Smooth muscle cell (in vitro differentiated cells): Measurements from ENCODE around the gene ATAD3C. TPM values are rescaled to one million over a fixed set of nuclear protein-coding genes. Genes with fewer than 3 reads are reported as not detected.
"Not testable (repeated sequence)": the region's sequence is repeated elsewhere in the genome, so short reads cannot be mapped to it uniquely, and the experiment has no call there.

Experiments
- DNase-seq: peaks from one replicate; lab custom pipeline; 2025; ENCODE audit not compliant: unreplicated experiment; lab: John Stamatoyannopoulos, UW
- H2AFZ ChIP-seq: fragments of 200-600 bp; sonication (generic); 2 replicates; pipeline ENCODE4 v1.6.0; 2016; ENCODE audit warnings: antibody characterized with exemption, low read depth, mild to moderate bottlenecking
- H3F3A ChIP-seq: fragments of 200-600 bp; sonication (generic); 2 replicates; pipeline ENCODE4 v1.6.0; 2017; ENCODE audit warnings: antibody characterized with exemption, low read depth
- H3K27ac ChIP-seq: fragments of 200-600 bp; sonication (generic); 2 replicates; pipeline ENCODE4 v1.5.1; 2016; ENCODE audit warnings: low read depth, mild to moderate bottlenecking
- H3K27me3 ChIP-seq: fragments of 200-600 bp; sonication (generic); 2 replicates; pipeline ENCODE4 v1.6.1; 2016; ENCODE audit warnings: low read depth, mild to moderate bottlenecking
- H3K36me3 ChIP-seq: fragments of 200-600 bp; sonication (generic); 2 replicates; pipeline ENCODE4 v1.5.1; 2016; ENCODE audit warnings: low read depth
- H3K4me1 ChIP-seq: fragments of 200-600 bp; sonication (generic); 2 replicates; pipeline ENCODE4 v1.5.1; 2016; ENCODE audit warnings: low read depth
- H3K4me2 ChIP-seq: fragments of 200-600 bp; sonication (generic); 2 replicates; pipeline ENCODE4 v1.6.0; 2016; ENCODE audit warnings: mild to moderate bottlenecking
- H3K4me3 ChIP-seq: fragments of 200-600 bp; sonication (generic); 2 replicates; pipeline ENCODE4 v1.5.1; 2016; ENCODE audit warnings: mild to moderate bottlenecking
- H3K79me2 ChIP-seq: fragments of 200-600 bp; sonication (generic); 2 replicates; pipeline ENCODE4 v1.6.0; 2016; ENCODE audit warnings: low read depth, mild to moderate bottlenecking
- H3K9ac ChIP-seq: fragments of 200-600 bp; sonication (generic); 2 replicates; pipeline ENCODE4 v1.6.0; 2016; ENCODE audit warnings: low read depth
- H3K9me3 ChIP-seq: fragments of 200-600 bp; sonication (generic); replicated peaks from 2 replicates; pipeline ENCODE4 v1.5.1; 2016; ENCODE audit warnings: low read depth
- H4K20me1 ChIP-seq: fragments of 200-600 bp; sonication (generic); 2 replicates; pipeline ENCODE4 v1.6.0; 2016; ENCODE audit warnings: low read depth
- WGBS: methylation state at CpG from one replicate; pipeline ENCODE4 v1.1.7; 2016; ENCODE audit warnings: low lambda C conversion rate; 5-methylcytosine and 5-hydroxymethylcytosine counted together
- polyA plus RNA-seq: library from polyadenylated mRNA; unstranded; fragments of >200 nt; fragmentation: Nextera tagmentation; extraction: Ambion mirVana; gene quantifications from 2 replicates; pipeline ENCODE4 v1.2.1, GENCODE V29; 2016
- total RNA-seq: library from RNA; depleted of rRNA; stranded (reverse); fragments of >200 nt; gene quantifications from 2 replicates; pipeline ENCODE4 v1.2.3, GENCODE V29; 2014
- TF ChIP-seq, protein P1 (sequence below): fragments of 200-600 bp; sonication (generic); IDR thresholded peaks from 2 replicates; pipeline ENCODE4 v1.5.1; 2017; ENCODE audit warnings: borderline replicate concordance, mild to moderate bottlenecking, antibody characterized with exemption; ENCODE audit not compliant: insufficient read depth, poor library complexity, severe bottlenecking

Gene ATAD3C
- total and polyA plus RNA-seq, 2 experiments from 2014 or later, result 0.09 to 0.86 TPM

DNA sequence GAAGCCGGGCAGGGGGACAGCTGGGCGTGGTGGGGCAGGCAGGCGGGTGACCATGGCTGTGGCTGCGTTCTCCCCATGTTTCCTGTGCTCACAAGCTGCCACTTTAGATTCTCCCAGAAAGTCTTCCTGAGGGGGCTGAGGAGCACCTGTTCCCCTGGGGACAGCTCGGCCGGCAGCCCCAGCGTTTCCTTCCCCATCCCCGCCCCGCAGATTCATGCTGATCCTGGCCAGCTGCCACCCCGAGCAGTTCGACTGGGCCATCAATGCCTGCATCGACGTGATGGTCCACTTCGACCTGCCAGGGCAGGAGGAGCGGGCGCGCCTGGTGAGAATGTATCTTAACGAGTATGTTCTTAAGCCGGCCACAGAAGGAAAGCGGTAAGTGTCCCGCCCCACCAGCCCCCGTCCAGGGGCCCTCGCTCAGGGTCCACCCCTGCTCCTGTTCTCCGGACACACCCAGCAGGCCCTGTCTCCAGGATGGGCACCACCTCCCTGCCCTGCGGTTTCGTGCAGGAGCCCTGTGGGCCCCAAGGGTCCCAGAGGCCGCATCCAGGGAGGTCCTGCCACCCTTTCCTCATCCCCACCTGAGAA lies 11.1 kb downstream of the ATAD3C start:
- no peak for DNase-seq
- no peaks in the 10 kb centered on the region for H4K20me1 ChIP-seq
- no peaks in the 10 kb centered on the region for H3K27me3 ChIP-seq
- H3K4me3 ChIP-seq, result no peak overlapping the region
- H3K9me3 ChIP-seq, result no peaks in the 10 kb centered on the region
- H3K79me2 ChIP-seq, result no peaks in the 10 kb centered on the region
- H3F3A ChIP-seq, result no peaks in the 10 kb centered on the region
- H3K4me1 ChIP-seq, result no peaks in the 10 kb centered on the region
- no peak overlapping the region for H3K27ac ChIP-seq
- H3K9ac ChIP-seq, result no peak overlapping the region
- H2AFZ ChIP-seq, result no peak overlapping the region
- TF ChIP-seq, protein P1, sequence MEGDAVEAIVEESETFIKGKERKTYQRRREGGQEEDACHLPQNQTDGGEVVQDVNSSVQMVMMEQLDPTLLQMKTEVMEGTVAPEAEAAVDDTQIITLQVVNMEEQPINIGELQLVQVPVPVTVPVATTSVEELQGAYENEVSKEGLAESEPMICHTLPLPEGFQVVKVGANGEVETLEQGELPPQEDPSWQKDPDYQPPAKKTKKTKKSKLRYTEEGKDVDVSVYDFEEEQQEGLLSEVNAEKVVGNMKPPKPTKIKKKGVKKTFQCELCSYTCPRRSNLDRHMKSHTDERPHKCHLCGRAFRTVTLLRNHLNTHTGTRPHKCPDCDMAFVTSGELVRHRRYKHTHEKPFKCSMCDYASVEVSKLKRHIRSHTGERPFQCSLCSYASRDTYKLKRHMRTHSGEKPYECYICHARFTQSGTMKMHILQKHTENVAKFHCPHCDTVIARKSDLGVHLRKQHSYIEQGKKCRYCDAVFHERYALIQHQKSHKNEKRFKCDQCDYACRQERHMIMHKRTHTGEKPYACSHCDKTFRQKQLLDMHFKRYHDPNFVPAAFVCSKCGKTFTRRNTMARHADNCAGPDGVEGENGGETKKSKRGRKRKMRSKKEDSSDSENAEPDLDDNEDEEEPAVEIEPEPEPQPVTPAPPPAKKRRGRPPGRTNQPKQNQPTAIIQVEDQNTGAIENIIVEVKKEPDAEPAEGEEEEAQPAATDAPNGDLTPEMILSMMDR, result no peak
- H3K36me3 ChIP-seq, result no peaks in the 10 kb centered on the region
- no peak overlapping the region for H3K4me2 ChIP-seq
- whole genome bisulfite sequencing, result 95% methylated on average over 21 of the region's 27 CpGs

DNA sequence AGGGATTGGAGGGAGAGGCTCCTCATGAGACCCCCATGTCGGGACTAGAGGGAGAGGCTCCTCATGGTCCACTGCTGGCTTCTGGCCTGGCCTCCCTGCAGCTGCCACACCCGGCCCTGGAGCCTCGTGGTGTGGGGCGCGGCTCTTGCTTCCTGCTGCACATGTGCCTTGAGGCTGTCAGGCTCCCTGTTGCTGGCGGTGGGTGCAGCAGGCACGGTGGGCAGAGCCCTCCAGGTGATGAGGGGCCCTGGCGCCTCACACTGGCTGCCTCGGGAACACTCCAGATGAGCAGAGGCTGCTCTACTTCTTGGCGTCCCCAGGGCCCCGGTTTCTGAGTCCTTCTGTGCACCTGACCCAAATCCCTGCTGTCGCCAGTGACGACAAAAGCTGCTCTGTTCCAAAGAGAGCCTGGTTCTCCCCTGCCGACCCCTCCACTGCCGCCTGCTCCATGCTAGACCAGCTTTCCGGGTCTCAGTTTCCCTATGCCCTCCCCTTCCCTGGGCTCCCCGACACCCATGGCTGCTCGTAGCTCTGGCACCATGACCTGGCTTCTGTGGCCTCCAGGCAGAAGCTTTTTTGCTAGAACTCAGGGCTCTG lies 12.3 kb downstream of the ATAD3C start:
- TF ChIP-seq, protein P1, result no peak
- Histone ChIP-seq H3K4me3 (no peak overlapping the region), H3K79me2 (no peaks in the 10 kb centered on the region), H3K9me3 (no peaks in the 10 kb centered on the region), H3K9ac (no peak overlapping the region), H3K27ac (no peak overlapping the region), H3K4me1 (no peaks in the 10 kb centered on the region), H3K27me3 (no peaks in the 10 kb centered on the region), H3K36me3 (no peaks in the 10 kb centered on the region), H2AFZ (no peak overlapping the region), H3F3A (no peaks in the 10 kb centered on the region), H3K4me2 (no peak overlapping the region), H4K20me1 (no peaks in the 10 kb centered on the region)
- no peak for DNase-seq
- WGBS, result 78% methylated on average over 15 of the region's 18 CpGs

DNA sequence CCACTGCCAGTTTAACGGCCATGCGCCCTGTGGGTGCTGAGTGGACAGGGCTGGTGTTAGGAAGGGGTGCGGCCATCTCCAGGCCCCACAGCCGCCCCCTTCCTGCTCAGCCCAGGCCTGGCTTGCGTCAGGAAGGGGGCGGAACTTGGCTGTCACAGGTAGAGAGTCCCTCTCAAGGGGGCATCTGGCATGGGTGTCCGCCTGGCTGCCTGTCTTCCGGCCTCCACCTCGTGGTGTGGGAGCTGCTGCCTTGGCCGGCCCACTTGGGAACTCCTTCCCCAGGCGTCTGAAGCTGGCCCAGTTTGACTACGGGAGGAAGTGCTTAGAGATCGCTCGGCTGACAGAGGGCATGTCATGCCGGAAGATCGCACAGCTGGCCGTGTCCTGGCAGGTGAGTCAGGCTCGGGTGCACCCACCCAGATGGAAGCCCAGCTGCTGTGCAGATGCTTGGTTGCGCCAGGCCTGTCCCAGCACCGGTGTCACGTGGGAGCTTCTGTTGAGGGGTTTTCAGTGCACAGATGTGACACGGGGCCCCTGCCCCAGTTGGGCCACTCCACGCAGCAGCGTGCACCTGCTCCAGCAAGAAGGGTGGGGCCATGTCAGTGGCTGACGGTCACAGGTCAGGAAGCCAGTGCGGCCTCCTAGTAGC lies 13.0 kb downstream of the ATAD3C start:
- H3K36me3 ChIP-seq, result no peaks in the 10 kb centered on the region
- no peak overlapping the region for H3K27ac ChIP-seq
- H3K4me3 ChIP-seq, result no peak overlapping the region
- H2AFZ ChIP-seq, result no peak overlapping the region
- TF ChIP-seq, protein P1, result no peak
- H3K27me3 ChIP-seq, result no peaks in the 10 kb centered on the region
- H3K9me3 ChIP-seq, result no peaks in the 10 kb centered on the region
- H4K20me1 ChIP-seq, result no peaks in the 10 kb centered on the region
- no peak overlapping the region for H3K4me2 ChIP-seq
- WGBS, result 86% methylated on average over 26 of the region's 26 CpGs
- no peaks in the 10 kb centered on the region for H3K4me1 ChIP-seq
- H3K9ac ChIP-seq, result no peak overlapping the region
- H3K79me2 ChIP-seq, result no peaks in the 10 kb centered on the region
- DNase-seq, result no peak
- no peaks in the 10 kb centered on the region for H3F3A ChIP-seq

DNA sequence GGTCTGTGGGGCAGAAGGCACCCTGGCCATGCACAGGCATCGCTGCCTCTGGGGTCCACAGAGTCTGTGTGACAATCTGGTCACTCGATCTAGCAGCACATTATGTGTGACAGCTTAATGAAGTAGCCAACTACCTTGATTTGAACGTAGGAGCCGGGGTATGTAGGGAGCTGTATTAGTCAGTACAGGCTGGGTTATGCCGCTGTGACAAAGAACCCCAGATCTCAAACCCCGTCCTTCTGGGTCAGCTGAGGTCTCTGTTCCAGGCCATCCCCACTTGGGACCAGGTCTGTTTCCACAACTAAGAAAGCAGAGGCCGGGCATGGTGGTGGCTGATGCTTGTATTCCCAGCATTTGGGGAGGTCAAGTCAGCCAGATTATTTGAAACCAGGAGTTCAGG lies 13.8 kb downstream of the ATAD3C start:
- Histone ChIP-seq H3K4me1 (no peaks in the 10 kb centered on the region), H3K27me3 (no peaks in the 10 kb centered on the region), H4K20me1 (no peaks in the 10 kb centered on the region), H3K4me3 (no peak overlapping the region), H3K9me3 (no peaks in the 10 kb centered on the region), H3K27ac (no peak overlapping the region), H2AFZ (no peak overlapping the region), H3K9ac (no peak overlapping the region), H3F3A (no peaks in the 10 kb centered on the region), H3K4me2 (no peak overlapping the region), H3K79me2 (no peaks in the 10 kb centered on the region), H3K36me3 (no peaks in the 10 kb centered on the region)
- WGBS, result 95% methylated on average over 7 of the region's 7 CpGs
- DNase-seq, result no peak
- TF ChIP-seq, protein P1, result no peak

DNA sequence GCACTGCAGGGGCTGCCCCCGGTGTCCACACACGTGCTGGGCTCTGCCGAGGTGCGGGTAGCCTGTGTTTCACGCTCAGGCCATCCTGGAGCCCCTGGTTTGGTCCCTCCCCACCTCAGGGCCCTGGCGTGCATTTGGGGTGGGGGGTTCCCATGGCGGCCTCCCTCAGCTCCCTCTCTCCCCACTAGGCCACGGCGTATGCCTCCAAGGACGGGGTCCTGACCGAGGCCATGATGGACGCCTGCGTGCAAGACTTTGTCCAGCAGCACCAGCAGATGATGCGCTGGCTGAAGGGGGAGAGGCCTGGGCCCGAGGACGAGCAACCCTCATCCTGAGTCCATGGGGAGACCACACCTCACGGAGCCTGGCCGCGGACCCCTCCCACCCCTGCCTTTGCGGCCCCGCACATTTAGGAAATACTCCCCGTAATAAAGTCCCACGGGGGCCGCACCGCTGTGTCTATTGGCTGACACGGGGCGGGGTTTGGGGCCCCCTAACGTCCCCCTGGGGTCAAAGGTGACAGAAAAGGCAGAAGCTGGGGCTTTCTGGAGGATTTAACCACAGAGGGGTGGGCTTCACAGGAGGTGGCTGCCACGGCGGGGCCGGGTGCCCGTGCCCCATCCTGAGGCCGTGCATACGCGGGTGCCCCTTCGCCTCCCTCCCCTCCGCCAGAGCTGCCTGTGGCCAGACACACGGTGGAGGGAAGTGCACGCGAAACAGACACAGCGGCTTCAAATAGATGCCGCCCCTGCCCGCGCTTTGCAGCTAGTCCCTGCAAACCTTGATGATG lies 18.9 kb downstream of the ATAD3C start:
- H3K9ac ChIP-seq, H4K20me1 ChIP-seq, H3K9me3 ChIP-seq, H3K27me3 ChIP-seq, DNase-seq, H3F3A ChIP-seq, H3K27ac ChIP-seq, H3K4me2 ChIP-seq, H3K4me3 ChIP-seq, H3K36me3 ChIP-seq, H3K4me1 ChIP-seq, H2AFZ ChIP-seq: not testable (repeated sequence)
- WGBS, result 94% methylated on average over 22 of the region's 44 CpGs
- H3K79me2 ChIP-seq, result peaks cover 10% of the 10 kb centered on the region
